Activated CD4-positive, alpha-beta T cell treated with anti-CD3 and anti-CD28 coated beads, Interleukin-2, amount 50 U/mL, for 1 hour (primary cell): ENCODE results near the gene ENHO.
A peak's percentile ranks its signal among the peaks of the same experiment; 100 is the strongest.
"Not testable (repeated sequence)": the region's sequence is repeated elsewhere in the genome, so short reads cannot be mapped to it uniquely, and the experiment has no call there.

ENCODE experiments used
- DNase-seq: peaks from one replicate; pipeline ENCODE4 v3.0.0-alpha.2; 2020

The ENHO gene

GRCh38 chr9:34555002-34555348 lies 32.2 kb upstream of the ENHO start:
- DNase-seq, result no peak

- no peak for DNase-seq
Measured at GRCh38 chr9:34554211-34555001, 31.6 kb upstream of the ENHO start.

- DNase-seq, result no peak
Measured at GRCh38 chr9:34553511-34554021, 30.8 kb upstream of the ENHO start.

GRCh38 chr9:34552986-34553385 lies 30.2 kb upstream of the ENHO start:
- DNase-seq, result no peak

- DNase-seq, result no peak
Measured at GRCh38 chr9:34552606-34552981, 29.8 kb upstream of the ENHO start.

- no peak for DNase-seq
Measured at GRCh38 chr9:34551751-34552605, 29.2 kb upstream of the ENHO start.

GRCh38 chr9:34550681-34551270 lies 28.0 kb upstream of the ENHO start:
- no peak for DNase-seq

- DNase-seq, result no peak
Measured at GRCh38 chr9:34550016-34550680, 27.4 kb upstream of the ENHO start.

GRCh38 chr9:34549407-34549732 lies 26.6 kb upstream of the ENHO start:
- no peak for DNase-seq

GRCh38 chr9:34547960-34548611 lies 25.3 kb upstream of the ENHO start:
- peak; percentile 28 for DNase-seq

- peak; percentile 38 for DNase-seq
Measured at GRCh38 chr9:34546834-34547827, 24.3 kb upstream of the ENHO start.

GRCh38 chr9:34546102-34546833 lies 23.5 kb upstream of the ENHO start:
- no peak for DNase-seq

GRCh38 chr9:34545497-34545896 lies 22.7 kb upstream of the ENHO start:
- DNase-seq, result no peak

GRCh38 chr9:34544035-34544434 lies 21.2 kb upstream of the ENHO start:
- DNase-seq, result no peak

- DNase-seq, result no peak
Measured at GRCh38 chr9:34541540-34541939, 18.8 kb upstream of the ENHO start.

- no peak for DNase-seq
Measured at GRCh38 chr9:34540827-34541226, 18.0 kb upstream of the ENHO start.

GRCh38 chr9:34536685-34537084 lies 13.9 kb upstream of the ENHO start:
- DNase-seq, result no peak

GRCh38 chr9:34532041-34532440 lies 9.3 kb upstream of the ENHO start:
- not testable (repeated sequence) for DNase-seq

GRCh38 chr9:34526026-34526425 lies 3.2 kb upstream of the ENHO start:
- DNase-seq, result no peak

GRCh38 chr9:34524349-34524748 lies 1.6 kb upstream of the ENHO start:
- no peak for DNase-seq
